Measurements from ENCODE around the gene CGRRF1.

DNA sequence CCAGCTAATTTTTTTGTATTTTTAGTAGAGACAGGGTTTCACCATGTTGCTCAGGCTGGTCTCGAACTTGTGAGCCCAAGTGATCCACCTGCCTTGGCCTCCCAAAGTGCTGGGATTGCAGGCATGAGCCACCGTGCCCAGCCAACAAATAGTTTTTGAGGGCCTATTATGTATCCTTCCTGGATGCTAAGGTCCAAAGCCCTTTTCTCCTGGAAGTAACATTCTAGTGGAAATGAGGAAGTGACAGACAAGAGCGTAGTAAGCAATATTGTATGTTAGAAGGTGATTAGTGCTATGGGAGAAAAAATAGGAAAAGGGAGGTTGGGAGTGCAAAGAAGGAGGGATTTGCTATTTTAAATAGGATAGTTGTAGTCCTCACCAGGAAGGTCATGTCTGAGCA is 9.0 kb upstream of the CGRRF1 start:
- TF ChIP-seq, protein P1, sequence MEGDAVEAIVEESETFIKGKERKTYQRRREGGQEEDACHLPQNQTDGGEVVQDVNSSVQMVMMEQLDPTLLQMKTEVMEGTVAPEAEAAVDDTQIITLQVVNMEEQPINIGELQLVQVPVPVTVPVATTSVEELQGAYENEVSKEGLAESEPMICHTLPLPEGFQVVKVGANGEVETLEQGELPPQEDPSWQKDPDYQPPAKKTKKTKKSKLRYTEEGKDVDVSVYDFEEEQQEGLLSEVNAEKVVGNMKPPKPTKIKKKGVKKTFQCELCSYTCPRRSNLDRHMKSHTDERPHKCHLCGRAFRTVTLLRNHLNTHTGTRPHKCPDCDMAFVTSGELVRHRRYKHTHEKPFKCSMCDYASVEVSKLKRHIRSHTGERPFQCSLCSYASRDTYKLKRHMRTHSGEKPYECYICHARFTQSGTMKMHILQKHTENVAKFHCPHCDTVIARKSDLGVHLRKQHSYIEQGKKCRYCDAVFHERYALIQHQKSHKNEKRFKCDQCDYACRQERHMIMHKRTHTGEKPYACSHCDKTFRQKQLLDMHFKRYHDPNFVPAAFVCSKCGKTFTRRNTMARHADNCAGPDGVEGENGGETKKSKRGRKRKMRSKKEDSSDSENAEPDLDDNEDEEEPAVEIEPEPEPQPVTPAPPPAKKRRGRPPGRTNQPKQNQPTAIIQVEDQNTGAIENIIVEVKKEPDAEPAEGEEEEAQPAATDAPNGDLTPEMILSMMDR (IDR thresholded peaks at IDR 0.05), result no peak
- TF ChIP-seq POLR2A (IDR thresholded peaks at IDR 0.05), result no peak

Measured in testis (tissue), 2 donors.